DND-41 (cell line): ENCODE measurements around the gene PTGER1.

Experiments
- ATAC-seq: fragments of 200-7000 bp; cut with Tn5 transposase; 3 replicates; pipeline ENCODE4 v1.9.1; 2021; ENCODE audit warnings: low read depth; ENCODE audit not compliant: insufficient read depth
- DNase-seq: peaks from one replicate; pipeline ENCODE4 v3.0.0-alpha.2; 2020
- H2AFZ ChIP-seq: 2 replicates; pipeline ENCODE4 v1.6.0; 2012; ENCODE audit warnings: low read depth, low read length
- H3K27ac ChIP-seq: 2 replicates; pipeline ENCODE4 v1.5.1; 2012; ENCODE audit warnings: low read length, inconsistent platforms
- H3K27me3 ChIP-seq: fragments of 200-600 bp; sonication (generic); 2 replicates; pipeline ENCODE4 v1.6.0; 2012; ENCODE audit warnings: low read length, mild to moderate bottlenecking, inconsistent platforms; ENCODE audit not compliant: insufficient read depth, poor library complexity
- H3K36me3 ChIP-seq: 2 replicates; pipeline ENCODE4 v1.5.1; 2012; ENCODE audit warnings: low read length, inconsistent platforms; ENCODE audit not compliant: insufficient read depth
- H3K4me1 ChIP-seq: 2 replicates; pipeline ENCODE4 v1.5.1; 2012; ENCODE audit warnings: mild to moderate bottlenecking, low read length; ENCODE audit not compliant: insufficient read depth
- H3K4me2 ChIP-seq: 2 replicates; pipeline ENCODE4 v1.6.0; 2012; ENCODE audit warnings: mild to moderate bottlenecking, moderate library complexity, low read length, inconsistent platforms; ENCODE audit not compliant: insufficient read depth
- H3K4me3 ChIP-seq, 2 experiments: fragments of 200-600 bp in 1 of 2; shearing (Covaris generic) in 1 of 2; 2 replicates each; pipeline ENCODE4 v1.5.1; 2012 to 2016; ENCODE audit warnings: inconsistent platforms in 2 of 2, low read length in 2 of 2, mild to moderate bottlenecking in 2 of 2, low read depth in 1 of 2, moderate library complexity in 1 of 2
- H3K79me2 ChIP-seq: 2 replicates; pipeline ENCODE4 v1.6.0; 2012; ENCODE audit warnings: low read length, inconsistent platforms; ENCODE audit not compliant: insufficient read depth
- H3K9ac ChIP-seq: 2 replicates; pipeline ENCODE4 v1.6.0; 2012; ENCODE audit warnings: low read depth, mild to moderate bottlenecking, inconsistent platforms, low read length, moderate library complexity
- H3K9me3 ChIP-seq: 2 replicates; pipeline ENCODE4 v1.5.1; 2012; ENCODE audit warnings: low read length, moderate library complexity, mild to moderate bottlenecking, inconsistent platforms; ENCODE audit not compliant: insufficient read depth, severe bottlenecking
- H4K20me1 ChIP-seq: 2 replicates; pipeline ENCODE4 v1.6.0; 2012; ENCODE audit warnings: low read length; ENCODE audit not compliant: insufficient read depth
- EZH2 ChIP-seq: IDR thresholded peaks from 3 replicates; pipeline ENCODE4 v1.6.1; 2012; ENCODE audit warnings: borderline replicate concordance, low read depth, mild to moderate bottlenecking, moderate library complexity, low read length, inconsistent platforms; ENCODE audit not compliant: severe bottlenecking
- TF ChIP-seq, protein P1 (sequence below): IDR thresholded peaks from 2 replicates; pipeline ENCODE4 v1.5.1; 2012; ENCODE audit warnings: borderline replicate concordance, low read length, moderate library complexity, mild to moderate bottlenecking; ENCODE audit not compliant: poor library complexity, severe bottlenecking; ENCODE audit errors: extremely low read depth

PTGER1 gene

DNA sequence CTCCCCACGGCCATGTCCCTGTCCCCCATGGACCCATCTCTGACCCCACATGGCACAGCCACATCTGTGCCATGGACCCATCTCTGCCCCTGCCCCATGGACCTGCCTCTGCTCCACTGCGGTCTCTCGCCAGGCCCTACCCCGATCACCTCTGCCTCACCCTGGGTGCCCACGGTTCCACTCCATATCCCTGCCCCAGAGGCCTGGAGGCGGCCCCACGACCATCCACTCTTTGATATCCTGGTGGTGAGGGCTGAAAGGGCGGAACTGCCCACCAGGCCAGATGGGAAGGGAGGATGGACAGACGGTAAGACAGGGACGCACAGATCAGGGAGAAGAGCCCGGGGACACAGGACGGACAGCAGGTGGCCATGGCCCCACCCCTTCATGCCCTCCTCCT, 327 bp downstream of the PTGER1 start:
- Histone ChIP-seq H3K4me3 (no peak overlapping the region), H3K27me3 (no peaks in the 10 kb centered on the region)

GRCh38 chr19:14473978-14474578, 1.1 kb downstream of the PTGER1 start:
- ATAC-seq (no peak), DNase-seq (no peak)
- H3K9me3 ChIP-seq = no peaks in the 10 kb centered on the region
- no peaks in the 10 kb centered on the region for H3K27me3 ChIP-seq
- H3K4me1 ChIP-seq = no peaks in the 10 kb centered on the region
- H3K36me3 ChIP-seq = peaks cover 31% of the 10 kb centered on the region
- H3K9ac ChIP-seq = no peak overlapping the region
- H4K20me1 ChIP-seq = peaks cover 7% of the 10 kb centered on the region; the same call in 1 of the 2 replicates
- no peak overlapping the region for H3K27ac ChIP-seq
- no peak overlapping the region for H3K4me2 ChIP-seq
- no peaks in the 10 kb centered on the region for H3K79me2 ChIP-seq
- H2AFZ ChIP-seq = no peak overlapping the region
- TF ChIP-seq, protein P1, sequence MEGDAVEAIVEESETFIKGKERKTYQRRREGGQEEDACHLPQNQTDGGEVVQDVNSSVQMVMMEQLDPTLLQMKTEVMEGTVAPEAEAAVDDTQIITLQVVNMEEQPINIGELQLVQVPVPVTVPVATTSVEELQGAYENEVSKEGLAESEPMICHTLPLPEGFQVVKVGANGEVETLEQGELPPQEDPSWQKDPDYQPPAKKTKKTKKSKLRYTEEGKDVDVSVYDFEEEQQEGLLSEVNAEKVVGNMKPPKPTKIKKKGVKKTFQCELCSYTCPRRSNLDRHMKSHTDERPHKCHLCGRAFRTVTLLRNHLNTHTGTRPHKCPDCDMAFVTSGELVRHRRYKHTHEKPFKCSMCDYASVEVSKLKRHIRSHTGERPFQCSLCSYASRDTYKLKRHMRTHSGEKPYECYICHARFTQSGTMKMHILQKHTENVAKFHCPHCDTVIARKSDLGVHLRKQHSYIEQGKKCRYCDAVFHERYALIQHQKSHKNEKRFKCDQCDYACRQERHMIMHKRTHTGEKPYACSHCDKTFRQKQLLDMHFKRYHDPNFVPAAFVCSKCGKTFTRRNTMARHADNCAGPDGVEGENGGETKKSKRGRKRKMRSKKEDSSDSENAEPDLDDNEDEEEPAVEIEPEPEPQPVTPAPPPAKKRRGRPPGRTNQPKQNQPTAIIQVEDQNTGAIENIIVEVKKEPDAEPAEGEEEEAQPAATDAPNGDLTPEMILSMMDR = no peak
- no peak for TF ChIP-seq EZH2
- H3K4me3 ChIP-seq = no peak overlapping the region

More for the DNA sequence above, 327 bp downstream of the PTGER1 start:
- no peak for ATAC-seq
- H3K9me3 ChIP-seq = no peaks in the 10 kb centered on the region
- no peak overlapping the region for H2AFZ ChIP-seq
- no peaks in the 10 kb centered on the region for H3K79me2 ChIP-seq
- no peak overlapping the region for H3K27ac ChIP-seq
- TF ChIP-seq, protein P1 = no peak
- no peak overlapping the region for H3K4me2 ChIP-seq
- H3K9ac ChIP-seq = no peak overlapping the region
- no peaks in the 10 kb centered on the region for H3K4me1 ChIP-seq
- peaks cover 3% of the 10 kb centered on the region; the same call in 1 of the 2 replicates for H4K20me1 ChIP-seq
- peaks cover 32% of the 10 kb centered on the region for H3K36me3 ChIP-seq
- DNase-seq = no peak

DNA sequence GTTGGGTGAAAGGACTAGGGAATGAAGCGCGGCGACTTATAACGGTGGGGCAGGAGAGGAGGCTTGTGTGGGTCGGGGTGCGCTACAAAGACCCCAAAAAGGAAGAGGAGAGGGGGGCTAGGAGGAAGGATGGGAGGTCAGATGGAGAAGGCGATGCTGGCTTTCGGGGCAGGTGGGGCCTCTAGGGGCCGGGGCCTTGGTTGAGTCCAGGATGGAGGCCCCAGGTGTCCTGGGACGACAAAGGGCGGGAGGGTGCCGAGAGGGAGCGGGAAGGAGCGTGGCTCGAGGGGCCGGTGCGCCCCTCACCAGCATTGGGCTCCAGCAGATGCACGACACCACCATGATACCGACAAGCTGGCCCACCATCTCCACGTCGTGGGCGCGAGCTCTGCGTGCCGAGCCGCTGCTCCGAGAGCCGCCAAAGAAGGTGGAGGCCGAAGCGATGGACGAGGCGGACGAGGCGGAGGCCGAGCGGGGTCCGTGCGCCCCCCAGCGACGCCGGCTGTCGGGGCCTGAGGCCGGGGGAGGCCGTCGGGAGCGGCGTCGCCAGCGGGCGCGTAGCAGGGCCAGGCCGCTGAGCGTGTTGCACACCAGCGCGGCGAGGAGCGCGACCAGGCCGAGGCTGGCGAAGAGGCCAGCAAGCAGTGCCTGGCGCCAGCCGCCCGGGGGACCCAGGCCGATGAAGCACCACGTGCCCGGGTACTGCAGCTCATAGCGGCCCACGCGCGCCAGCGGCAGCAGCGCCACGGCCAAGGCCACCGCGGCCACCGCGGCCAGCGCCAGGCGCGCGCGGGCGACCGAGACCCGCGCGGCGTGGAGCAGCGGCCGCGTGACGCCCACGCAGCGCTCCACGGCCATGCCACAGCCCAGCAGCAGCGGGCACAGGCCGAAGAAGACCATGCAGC, 1.8 kb downstream of the PTGER1 start:
- peaks cover 10% of the 10 kb centered on the region; the same call in 1 of the 2 replicates for H4K20me1 ChIP-seq
- no peaks in the 10 kb centered on the region for H3K27me3 ChIP-seq
- no peaks in the 10 kb centered on the region for H3K4me1 ChIP-seq
- no peak overlapping the region for H2AFZ ChIP-seq
- H3K79me2 ChIP-seq = no peaks in the 10 kb centered on the region
- H3K27ac ChIP-seq = no peak overlapping the region
- DNase-seq (no peak), ATAC-seq (no peak)
- no peak overlapping the region for H3K9ac ChIP-seq
- H3K4me2 ChIP-seq = no peak overlapping the region
- peaks cover 31% of the 10 kb centered on the region for H3K36me3 ChIP-seq
- no peak overlapping the region for H3K4me3 ChIP-seq
- no peaks in the 10 kb centered on the region for H3K9me3 ChIP-seq
- no peak for TF ChIP-seq EZH2
- TF ChIP-seq, protein P1 = no peak
